Lung (tissue), 12 donors: ENCODE data around the gene GOLGA6C. TPM values are rescaled to one million over a fixed set of nuclear protein-coding genes. Genes with fewer than 3 reads are reported as not detected.
"Not testable (repeated sequence)": the region's sequence is repeated elsewhere in the genome, so short reads cannot be mapped to it uniquely, and the experiment has no call there.

Experiments
- ATAC-seq: fragments of 200-7000 bp; cut with Tn5 transposase; one replicate; pipeline ENCODE4 v1.9.1; 2020; ENCODE audit warnings: moderate number of reproducible peaks; ENCODE audit not compliant: insufficient read depth, low FRiP score
- DNase-seq, 3 donors: peaks; one replicate each; pipeline ENCODE4 v3.0.0-alpha.2; 2013 to 2017
- H3K27ac ChIP-seq, 2 donors: one replicate each; pipeline ENCODE4 v1.5.1; 2013; ENCODE audit warnings: mild to moderate bottlenecking in 2 of 2, moderate library complexity in 2 of 2, control low read depth in 1 of 2, inconsistent platforms in 1 of 2, low read depth in 1 of 2, low read length in 1 of 2
- H3K27me3 ChIP-seq, 3 donors: one replicate each; pipeline ENCODE4 v1.5.1; 2013; ENCODE audit warnings: low read length in 2 of 3; ENCODE audit not compliant: control insufficient read depth in 3 of 3, insufficient read depth in 3 of 3
- H3K36me3 ChIP-seq, 4 donors: one replicate each; pipeline ENCODE4 v1.5.1; 2013; ENCODE audit warnings: low read length in 4 of 4, mild to moderate bottlenecking in 1 of 4, moderate library complexity in 1 of 4; ENCODE audit not compliant: control insufficient read depth in 4 of 4, insufficient read depth in 4 of 4
- H3K4me1 ChIP-seq, 5 donors: one replicate each; pipeline ENCODE4 v1.5.1; 2013; ENCODE audit warnings: low read length in 5 of 5, mild to moderate bottlenecking in 2 of 5, moderate library complexity in 1 of 5; ENCODE audit not compliant: control insufficient read depth in 5 of 5, insufficient read depth in 5 of 5
- H3K4me3 ChIP-seq: one replicate; pipeline ENCODE4 v1.5.1; 2013; ENCODE audit warnings: mild to moderate bottlenecking, control low read depth, moderate library complexity
- H3K9ac ChIP-seq, 2 donors: one replicate each; pipeline ENCODE4 v1.5.1; 2013; ENCODE audit warnings: low read length in 2 of 2, control low read depth in 1 of 2; ENCODE audit not compliant: insufficient read depth in 1 of 2
- H3K9me3 ChIP-seq, 4 donors: one replicate each; pipeline ENCODE4 v1.5.1; 2013; ENCODE audit warnings: low read length in 3 of 4, mild to moderate bottlenecking in 1 of 4, moderate library complexity in 1 of 4; ENCODE audit not compliant: control insufficient read depth in 4 of 4, insufficient read depth in 3 of 4
- WGBS, 2 donors: extraction: QIAGEN DNeasy Blood & Tissue Kit; methylation state at CpG; one replicate each; pipeline ENCODE4 v1.1.7; 2013; 5-methylcytosine and 5-hydroxymethylcytosine counted together
- polyA plus RNA-seq, 2 donors: library from polyadenylated mRNA; stranded (reverse); fragments of 200-250 nt; gene quantifications; one replicate each; pipeline ENCODE4 v1.2.1, GENCODE V29; 2013
- total RNA-seq, 2 donors: library from RNA; depleted of rRNA in 1 of 2; stranded (reverse); fragments of >200 nt in 1 of 2; gene quantifications; one replicate each; pipeline ENCODE4 v1.2.1, GENCODE V29; 2014 to 2021
- TF ChIP-seq, protein P1 (sequence below): IDR thresholded peaks from 2 replicates; pipeline ENCODE4 v1.5.1; 2012; ENCODE audit warnings: mild to moderate bottlenecking; ENCODE audit errors: control extremely low read depth, extremely low read depth
- donor health status: control.
- donor health status: control.
- donor health status: Bipolar disorder and iron deficiency.
- donor health status: healthy.
- donor health status: DM: yes; HTN: yes; CAD: no.

GOLGA6C gene
- total and polyA plus RNA-seq, 4 donors, result 0.01 TPM; not detected in 3

- Histone ChIP-seq H3K9ac (no peak overlapping the region), H3K4me1 (peaks cover 0 to 2% (median 0%) of the 10 kb centered on the region in 5 donors), H3K27me3 (no peaks in the 10 kb centered on the region), H3K9me3 (no peaks in the 10 kb centered on the region), H3K4me3 (no peak overlapping the region), H3K36me3 (no peaks in the 10 kb centered on the region), H3K27ac (no peak overlapping the region)
- TF ChIP-seq, protein P1, sequence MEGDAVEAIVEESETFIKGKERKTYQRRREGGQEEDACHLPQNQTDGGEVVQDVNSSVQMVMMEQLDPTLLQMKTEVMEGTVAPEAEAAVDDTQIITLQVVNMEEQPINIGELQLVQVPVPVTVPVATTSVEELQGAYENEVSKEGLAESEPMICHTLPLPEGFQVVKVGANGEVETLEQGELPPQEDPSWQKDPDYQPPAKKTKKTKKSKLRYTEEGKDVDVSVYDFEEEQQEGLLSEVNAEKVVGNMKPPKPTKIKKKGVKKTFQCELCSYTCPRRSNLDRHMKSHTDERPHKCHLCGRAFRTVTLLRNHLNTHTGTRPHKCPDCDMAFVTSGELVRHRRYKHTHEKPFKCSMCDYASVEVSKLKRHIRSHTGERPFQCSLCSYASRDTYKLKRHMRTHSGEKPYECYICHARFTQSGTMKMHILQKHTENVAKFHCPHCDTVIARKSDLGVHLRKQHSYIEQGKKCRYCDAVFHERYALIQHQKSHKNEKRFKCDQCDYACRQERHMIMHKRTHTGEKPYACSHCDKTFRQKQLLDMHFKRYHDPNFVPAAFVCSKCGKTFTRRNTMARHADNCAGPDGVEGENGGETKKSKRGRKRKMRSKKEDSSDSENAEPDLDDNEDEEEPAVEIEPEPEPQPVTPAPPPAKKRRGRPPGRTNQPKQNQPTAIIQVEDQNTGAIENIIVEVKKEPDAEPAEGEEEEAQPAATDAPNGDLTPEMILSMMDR, result no peak
- no peak for ATAC-seq
- 92 to 95% methylated on average over 6 of the region's 6 CpGs for WGBS, 2 donors
- no peak for DNase-seq
Measured at GRCh38 chr15:75223688-75224087, 34.4 kb upstream of the GOLGA6C start.

DNA sequence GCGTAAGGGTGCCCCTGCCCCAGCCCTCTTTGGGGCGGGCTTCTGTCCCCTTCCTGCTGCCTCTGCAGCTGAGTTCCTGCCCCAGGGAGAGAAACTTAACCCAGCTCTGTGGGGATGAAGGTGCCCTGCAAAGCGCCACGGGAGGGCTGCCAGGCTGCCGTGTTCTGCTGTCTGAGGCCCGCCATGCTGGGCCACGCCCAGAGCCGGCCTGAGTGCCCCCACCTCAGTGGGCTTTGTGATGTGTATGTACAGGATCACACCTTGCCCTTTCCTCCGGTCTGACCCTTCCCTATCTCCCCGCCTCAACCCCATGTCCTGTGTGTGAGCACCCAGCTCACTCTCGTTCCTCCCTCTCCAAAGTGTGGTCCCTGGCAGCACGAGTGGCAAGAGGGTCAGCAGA, 33.9 kb upstream of the GOLGA6C start:
- Histone ChIP-seq H3K4me3 (no peak overlapping the region), H3K27me3 (no peaks in the 10 kb centered on the region), H3K9ac (no peak overlapping the region), H3K27ac (no peak overlapping the region), H3K9me3 (no peaks in the 10 kb centered on the region), H3K36me3 (no peaks in the 10 kb centered on the region), H3K4me1 (peaks cover 0 to 2% (median 0%) of the 10 kb centered on the region in 5 donors)
- 74 to 87% methylated on average over 9 to 12 of the region's 12 CpGs for WGBS, 2 donors
- TF ChIP-seq, protein P1, result no peak
- ATAC-seq (no peak), DNase-seq (no peak)

DNA sequence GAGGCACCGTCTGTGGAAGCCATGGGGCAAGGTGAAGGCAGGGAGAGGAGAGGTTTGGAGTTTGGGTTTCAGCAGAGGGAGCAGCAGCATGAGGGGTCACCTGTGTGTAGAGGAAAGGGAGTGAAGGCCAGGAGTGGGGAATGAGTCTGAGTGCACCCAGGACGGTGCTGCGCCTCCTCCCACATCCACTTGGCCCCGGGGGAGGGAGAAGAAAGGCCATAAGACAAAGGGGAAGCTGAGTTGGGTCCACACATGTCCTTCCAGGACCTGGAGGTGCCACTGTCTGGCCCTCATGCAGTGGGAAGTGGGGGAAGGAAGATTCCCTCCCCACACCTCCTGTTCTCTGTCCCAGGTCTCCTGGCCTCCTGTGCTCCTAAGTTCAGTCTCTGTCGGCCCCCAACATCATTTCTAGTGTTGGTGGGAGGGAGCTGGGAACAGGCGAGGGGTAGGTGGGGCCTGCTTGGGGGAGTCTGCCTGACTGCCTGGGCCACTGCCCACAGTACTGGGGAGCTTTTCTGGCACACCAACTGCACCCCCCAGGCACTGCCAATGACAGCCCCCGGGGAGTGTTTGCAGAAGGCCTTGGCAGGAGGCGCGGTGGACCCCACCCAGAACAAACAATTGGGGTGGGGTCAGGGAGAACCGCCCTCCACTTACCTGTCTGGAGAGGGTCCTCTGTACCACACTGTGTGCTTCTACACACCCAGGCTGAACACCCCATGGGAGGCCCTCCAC, 32.9 kb upstream of the GOLGA6C start:
- DNase-seq, H3K27me3 ChIP-seq, H3K4me1 ChIP-seq, H3K4me3 ChIP-seq, ATAC-seq, H3K9me3 ChIP-seq, H3K9ac ChIP-seq, H3K36me3 ChIP-seq, H3K27ac ChIP-seq: not testable (repeated sequence)
- 67 to 75% methylated on average over 10 of the region's 10 CpGs for WGBS, 2 donors

DNA sequence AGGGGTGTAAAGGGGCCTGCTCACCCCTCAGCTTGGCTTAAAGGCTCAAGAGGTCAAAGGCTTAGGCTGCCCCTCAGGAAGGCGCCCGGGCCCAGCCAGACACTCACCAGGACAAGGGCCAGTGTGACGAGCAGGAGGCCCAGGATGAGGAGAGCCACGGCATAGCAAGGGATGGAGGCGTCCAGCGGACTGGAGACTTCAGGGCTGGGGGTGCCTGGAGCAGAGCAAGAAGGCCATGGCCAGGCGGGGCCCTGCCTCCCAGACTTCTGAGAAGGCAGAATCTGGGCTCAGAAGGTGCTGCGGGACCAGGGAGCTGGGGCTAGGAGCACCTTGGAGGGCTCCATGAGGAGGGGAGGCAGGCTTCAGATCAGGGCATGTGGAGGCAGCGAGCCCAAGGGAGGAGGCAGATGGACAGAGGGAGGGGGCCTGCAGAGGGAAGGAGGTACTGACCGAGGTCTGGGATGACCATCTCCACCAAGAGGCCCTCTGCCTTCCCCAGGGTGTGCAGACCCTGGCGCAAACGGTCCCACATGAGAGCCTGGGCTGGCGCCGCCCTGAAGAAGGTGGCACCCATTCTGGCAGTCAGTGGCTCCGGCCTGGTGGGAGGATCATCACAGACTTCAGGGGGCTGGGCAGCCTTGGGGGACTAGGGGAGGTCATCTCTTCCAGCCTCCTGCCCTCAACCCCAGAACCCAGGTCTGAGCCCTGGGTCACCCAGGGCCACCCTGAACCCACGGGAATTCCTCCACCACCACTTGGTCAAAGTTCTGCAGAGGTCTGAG, 32.0 kb upstream of the GOLGA6C start:
- Histone ChIP-seq H3K4me1 (peaks cover 0 to 6% (median 0%) of the 10 kb centered on the region in 5 donors), H3K27ac (no peak overlapping the region), H3K9me3 (no peaks in the 10 kb centered on the region), H3K9ac (no peak overlapping the region), H3K27me3 (no peaks in the 10 kb centered on the region), H3K36me3 (no peaks in the 10 kb centered on the region), H3K4me3 (no peak overlapping the region)
- 90 to 92% methylated on average over 15 to 16 of the region's 16 CpGs for WGBS, 2 donors
- no peak for ATAC-seq
- TF ChIP-seq, protein P1, result no peak
- no peak for DNase-seq

- ATAC-seq, H3K4me1 ChIP-seq, H3K4me3 ChIP-seq, H3K27ac ChIP-seq, H3K9ac ChIP-seq, H3K27me3 ChIP-seq, H3K36me3 ChIP-seq, H3K9me3 ChIP-seq: not testable (repeated sequence)
- 82 to 91% methylated on average over 7 of the region's 7 CpGs for WGBS, 2 donors
- peak in 2 of 3 donors; percentile 42 to 53 for DNase-seq
Measured at GRCh38 chr15:75227112-75227511, 31.0 kb upstream of the GOLGA6C start.
